PC-3 (cell line): ENCODE measurements around the gene SCN4B. TPM values are rescaled to one million over a fixed set of nuclear protein-coding genes. Genes with fewer than 3 reads are reported as not detected.

ENCODE experiments used
- ATAC-seq: fragments of 200-7000 bp; cut with Tn5 transposase; 2 replicates; pipeline ENCODE4 v1.9.1; 2020; ENCODE audit warnings: mild to moderate bottlenecking, moderate library complexity
- BruUV-seq: library from RNA; stranded (reverse); fragments of 400-500 nt; replicated peaks from 2 replicates; lab custom pipeline; 2021; lab: Mats Ljungman, UMichigan
- CTCF ChIA-PET: fragments of 300-600 bp; sonication (Branson Sonifier 250); formaldehyde crosslinking; loops from one replicate; lab custom pipeline; 2022; ENCODE audit warnings: antibody characterized with exemption; lab: Charles Lee
- POLR2A ChIA-PET: fragments of 300-600 bp; sonication (Branson Sonifier 250); formaldehyde crosslinking; loops from one replicate; lab custom pipeline; 2022; ENCODE audit warnings: antibody characterized with exemption; ENCODE audit not compliant: unreplicated experiment; lab: Charles Lee
- DNase-seq: peaks from one replicate; pipeline ENCODE4 v3.0.0-alpha.2; 2015
- H2AFZ ChIP-seq: fragments of 300-600 bp; sonication (generic); 2 replicates; pipeline ENCODE4 v1.6.0; 2016; ENCODE audit warnings: antibody characterized with exemption, low read length
- H3F3A ChIP-seq: fragments of 300-600 bp; sonication (generic); one replicate; pipeline ENCODE4 v1.6.0; 2017; ENCODE audit warnings: antibody characterized with exemption, low read length, control low read depth, mild to moderate bottlenecking; ENCODE audit not compliant: unreplicated experiment
- H3K27ac ChIP-seq: fragments of 300-600 bp; sonication (generic); 2 replicates; pipeline ENCODE4 v1.5.1; 2016; ENCODE audit warnings: mild to moderate bottlenecking, low read length
- H3K27me3 ChIP-seq: fragments of 300-600 bp; sonication (generic); 2 replicates; pipeline ENCODE4 v1.6.1; 2016; ENCODE audit warnings: low read length, mixed read lengths
- H3K36me3 ChIP-seq: fragments of 300-600 bp; sonication (generic); 2 replicates; pipeline ENCODE4 v1.6.1; 2016; ENCODE audit warnings: low read depth, mixed run types, low read length, mixed read lengths
- H3K4me1 ChIP-seq: fragments of 300-600 bp; sonication (generic); 2 replicates; pipeline ENCODE4 v1.5.1; 2016; ENCODE audit warnings: low read length; ENCODE audit not compliant: insufficient read depth
- H3K4me2 ChIP-seq: fragments of 300-600 bp; sonication (generic); 2 replicates; pipeline ENCODE4 v1.6.0; 2016; ENCODE audit warnings: low read length
- H3K4me3 ChIP-seq: fragments of 300-600 bp; sonication (generic); 2 replicates; pipeline ENCODE4 v1.5.1; 2016; ENCODE audit warnings: mild to moderate bottlenecking, low read length, mixed read lengths
- H3K79me2 ChIP-seq: fragments of 300-600 bp; sonication (generic); 2 replicates; pipeline ENCODE4 v1.6.1; 2017; ENCODE audit warnings: low read length, mixed read lengths
- H3K9ac ChIP-seq: fragments of 300-600 bp; sonication (generic); 2 replicates; pipeline ENCODE4 v1.6.0; 2016; ENCODE audit warnings: mild to moderate bottlenecking, low read length
- H3K9me2 ChIP-seq: fragments of 300-600 bp; sonication (generic); replicated peaks from 2 replicates; pipeline ENCODE4 v1.6.1; 2016; ENCODE audit warnings: mixed run types, low read length, mixed read lengths
- H3K9me3 ChIP-seq: fragments of 300-600 bp; sonication (generic); 2 replicates; pipeline ENCODE4 v1.6.1; 2016; ENCODE audit warnings: low read length, mixed read lengths
- H4K20me1 ChIP-seq: fragments of 300-600 bp; sonication (generic); 2 replicates; pipeline ENCODE4 v1.6.1; 2016; ENCODE audit warnings: low read length, mixed read lengths
- EZH2 ChIP-seq: fragments of 300-600 bp; sonication (generic); IDR thresholded peaks from one replicate; pipeline ENCODE4 v1.6.1; 2017; ENCODE audit warnings: antibody characterized with exemption, mild to moderate bottlenecking, low read length; ENCODE audit not compliant: unreplicated experiment
- EZH2phosphoT487 ChIP-seq: fragments of 300-600 bp; sonication (generic); IDR thresholded peaks from 2 replicates; pipeline ENCODE4 v1.6.1; 2018; ENCODE audit warnings: mild to moderate bottlenecking, antibody characterized with exemption, low read length, borderline replicate concordance
- intact Hi-C: fragments of 100-400 bp; cut with micrococcal nuclease; formaldehyde crosslinking; loops from 2 replicates; pipeline ENCODE4 v1.9.0; 2023
- total RNA-seq: library from RNA; depleted of rRNA; stranded (reverse); fragments of >200 nt; gene quantifications from 2 replicates; pipeline ENCODE4 v1.2.3, GENCODE V29; 2014
- TF ChIP-seq, protein P1 (sequence below): fragments of 300-600 bp; sonication (generic); conservative IDR thresholded peaks from 2 replicates; pipeline ENCODE4 v1.5.1; 2017; ENCODE audit warnings: antibody characterized with exemption, low read depth, mild to moderate bottlenecking, low read length

The SCN4B gene
- total RNA-seq, 1 experiment from 2014 or later, result not detected

DNA sequence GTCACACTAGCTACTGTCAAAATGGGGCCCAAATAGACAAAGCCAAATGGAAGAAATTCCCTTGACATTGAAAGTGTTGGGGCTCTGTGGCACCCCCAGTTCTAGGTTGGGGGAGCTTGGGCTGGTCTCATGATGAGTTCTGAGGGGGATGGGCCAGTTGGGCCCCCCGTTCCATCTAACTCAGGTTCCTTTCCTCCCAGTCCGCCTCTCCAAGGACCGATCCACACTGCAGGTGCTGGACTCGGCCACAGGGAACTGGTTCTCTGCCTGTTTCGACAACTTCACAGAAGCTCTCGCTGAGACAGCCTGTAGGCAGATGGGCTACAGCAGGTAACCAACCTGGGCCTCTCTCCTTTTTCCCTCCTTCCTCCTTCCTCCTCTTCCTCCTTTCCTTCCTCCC is 48.1 kb downstream of the SCN4B start:
- BruUV-seq, result no TSS peak
- CTCF ChIA-PET, result no interaction called here
- Histone ChIP-seq H3K4me3 (no peak overlapping the region), H3K27me3 (peaks cover 69% of the 10 kb centered on the region), H4K20me1 (no peaks in the 10 kb centered on the region), H3K9me3 (no peaks in the 10 kb centered on the region), H3K9me2 (no peaks in the 10 kb centered on the region), H2AFZ (no peak overlapping the region), H3K36me3 (no peaks in the 10 kb centered on the region), H3K79me2 (no peaks in the 10 kb centered on the region), H3K4me2 (no peak overlapping the region), H3K9ac (no peak overlapping the region), H3K4me1 (no peaks in the 10 kb centered on the region), H3F3A (no peaks in the 10 kb centered on the region), H3K27ac (no peak overlapping the region)
- POLR2A ChIA-PET, result no interaction called here
- intact Hi-C loops, result no loop called here
- DNase-seq (no peak), ATAC-seq (no peak)
- TF ChIP-seq EZH2phosphoT487, result no peak
- no peak for TF ChIP-seq EZH2
- TF ChIP-seq, protein P1, sequence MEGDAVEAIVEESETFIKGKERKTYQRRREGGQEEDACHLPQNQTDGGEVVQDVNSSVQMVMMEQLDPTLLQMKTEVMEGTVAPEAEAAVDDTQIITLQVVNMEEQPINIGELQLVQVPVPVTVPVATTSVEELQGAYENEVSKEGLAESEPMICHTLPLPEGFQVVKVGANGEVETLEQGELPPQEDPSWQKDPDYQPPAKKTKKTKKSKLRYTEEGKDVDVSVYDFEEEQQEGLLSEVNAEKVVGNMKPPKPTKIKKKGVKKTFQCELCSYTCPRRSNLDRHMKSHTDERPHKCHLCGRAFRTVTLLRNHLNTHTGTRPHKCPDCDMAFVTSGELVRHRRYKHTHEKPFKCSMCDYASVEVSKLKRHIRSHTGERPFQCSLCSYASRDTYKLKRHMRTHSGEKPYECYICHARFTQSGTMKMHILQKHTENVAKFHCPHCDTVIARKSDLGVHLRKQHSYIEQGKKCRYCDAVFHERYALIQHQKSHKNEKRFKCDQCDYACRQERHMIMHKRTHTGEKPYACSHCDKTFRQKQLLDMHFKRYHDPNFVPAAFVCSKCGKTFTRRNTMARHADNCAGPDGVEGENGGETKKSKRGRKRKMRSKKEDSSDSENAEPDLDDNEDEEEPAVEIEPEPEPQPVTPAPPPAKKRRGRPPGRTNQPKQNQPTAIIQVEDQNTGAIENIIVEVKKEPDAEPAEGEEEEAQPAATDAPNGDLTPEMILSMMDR, result no peak

DNA sequence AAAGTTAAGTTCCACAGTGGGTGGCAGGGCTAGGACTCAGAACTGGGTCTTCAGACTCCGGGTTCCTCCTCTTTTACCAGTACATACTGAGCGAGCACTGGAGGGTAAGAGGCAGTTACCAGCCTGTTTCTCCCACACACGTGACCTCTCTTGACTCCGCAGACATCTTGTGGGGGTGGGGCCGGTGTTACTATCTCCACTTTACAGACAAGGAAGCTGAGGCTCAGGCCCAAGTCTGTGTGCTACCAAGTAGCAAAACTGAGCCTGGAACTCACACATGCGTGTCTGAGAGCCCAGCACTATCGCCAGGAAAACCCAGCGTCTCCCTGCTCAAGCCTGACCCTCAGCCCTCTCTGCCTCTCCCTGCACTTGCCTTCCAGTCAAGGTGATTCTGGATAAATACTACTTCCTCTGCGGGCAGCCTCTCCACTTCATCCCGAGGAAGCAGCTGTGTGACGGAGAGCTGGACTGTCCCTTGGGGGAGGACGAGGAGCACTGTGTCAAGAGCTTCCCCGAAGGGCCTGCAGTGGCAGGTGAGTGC is 49.8 kb downstream of the SCN4B start:
- Histone ChIP-seq H3K36me3 (no peaks in the 10 kb centered on the region), H4K20me1 (no peaks in the 10 kb centered on the region), H2AFZ (no peak overlapping the region), H3K27ac (no peak overlapping the region), H3K4me2 (no peak overlapping the region), H3K27me3 (peaks cover 67% of the 10 kb centered on the region), H3F3A (no peaks in the 10 kb centered on the region), H3K79me2 (no peaks in the 10 kb centered on the region), H3K9ac (no peak overlapping the region), H3K9me2 (no peaks in the 10 kb centered on the region), H3K4me1 (no peaks in the 10 kb centered on the region), H3K9me3 (no peaks in the 10 kb centered on the region), H3K4me3 (no peak overlapping the region)
- no peak for DNase-seq
- intact Hi-C loops, result no loop called here
- no peak for ATAC-seq
- CTCF ChIA-PET, result no interaction called here
- POLR2A ChIA-PET, result no interaction called here
- TF ChIP-seq EZH2 (no peak), EZH2phosphoT487 (no peak)
- TF ChIP-seq, protein P1, result no peak
- BruUV-seq, result no TSS peak

DNA sequence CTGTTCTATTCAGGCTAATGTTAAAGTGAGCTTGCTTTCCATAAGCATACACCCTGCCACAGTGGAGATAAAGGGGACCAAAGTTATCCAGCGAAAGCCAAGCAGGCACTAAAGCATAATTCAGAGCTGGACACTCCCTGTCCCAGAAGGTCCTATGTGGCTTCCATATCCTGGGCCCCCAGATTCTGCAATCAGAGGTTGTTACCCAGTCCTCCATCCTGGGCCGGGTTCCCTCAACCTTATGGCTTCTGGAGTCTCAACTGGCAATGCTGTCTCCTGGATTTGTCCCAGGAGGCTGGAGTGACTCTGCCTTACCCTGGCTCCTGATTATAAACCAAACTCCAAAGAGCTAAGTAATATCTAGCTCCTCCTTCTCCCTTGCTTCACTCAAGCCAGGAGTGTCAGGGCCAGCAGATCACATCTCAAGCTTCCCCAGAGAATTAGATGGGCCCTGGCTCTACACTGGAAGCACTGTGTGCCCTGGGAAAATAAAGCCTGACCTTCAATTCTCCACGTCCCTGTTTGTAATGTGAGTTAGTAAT is 51.9 kb downstream of the SCN4B start:
- Histone ChIP-seq H3K9me2 (no peaks in the 10 kb centered on the region), H3K4me1 (no peaks in the 10 kb centered on the region), H2AFZ (no peak overlapping the region), H3K36me3 (no peaks in the 10 kb centered on the region), H3K9me3 (no peaks in the 10 kb centered on the region), H3K27me3 (peaks cover 81% of the 10 kb centered on the region), H3K79me2 (no peaks in the 10 kb centered on the region), H3K9ac (no peak overlapping the region), H3K4me2 (no peak overlapping the region), H3K4me3 (no peak overlapping the region), H3F3A (no peaks in the 10 kb centered on the region), H4K20me1 (no peaks in the 10 kb centered on the region), H3K27ac (no peak overlapping the region)
- no peak for DNase-seq
- CTCF ChIA-PET, result no interaction called here
- no peak for TF ChIP-seq EZH2phosphoT487
- TF ChIP-seq EZH2, result no peak
- TF ChIP-seq, protein P1, result no peak
- no peak for ATAC-seq
- POLR2A ChIA-PET, result no interaction called here
- BruUV-seq, result no TSS peak
- intact Hi-C loops, result no loop called here
